Endodermal cell (in vitro differentiated cells): Measurements from ENCODE around the gene ZCCHC24. TPM values are rescaled to one million over a fixed set of nuclear protein-coding genes. Genes with fewer than 3 reads are reported as not detected.
A peak's percentile ranks its signal among the peaks of the same experiment; 100 is the strongest.

ENCODE experiments used
- DNase-seq: peaks from one replicate; pipeline ENCODE4 v3.0.0-alpha.2; 2017
- H3K27ac ChIP-seq: 2 replicates; pipeline ENCODE4 v1.5.1; 2013; ENCODE audit warnings: mild to moderate bottlenecking, low read depth, low read length, moderate library complexity
- H3K27me3 ChIP-seq: 2 replicates; pipeline ENCODE4 v1.6.1; 2013; ENCODE audit warnings: mild to moderate bottlenecking, low read length, moderate library complexity; ENCODE audit not compliant: insufficient read depth, control insufficient read depth, poor library complexity, severe bottlenecking
- H3K36me3 ChIP-seq: 2 replicates; pipeline ENCODE4 v1.7.0; 2013; ENCODE audit warnings: mild to moderate bottlenecking, low read length, moderate library complexity; ENCODE audit not compliant: control insufficient read depth, insufficient read depth
- H3K4me1 ChIP-seq: one replicate; pipeline ENCODE4 v1.7.0; 2013; ENCODE audit warnings: low read length; ENCODE audit not compliant: control insufficient read depth, insufficient read depth
- H3K4me3 ChIP-seq: 2 replicates; pipeline ENCODE4 v1.5.1; 2013; ENCODE audit warnings: mild to moderate bottlenecking, low read length, moderate library complexity
- H3K9ac ChIP-seq: 2 replicates; pipeline ENCODE4 v1.6.1; 2013; ENCODE audit warnings: mild to moderate bottlenecking, low read length, moderate library complexity; ENCODE audit not compliant: poor library complexity, severe bottlenecking; ENCODE audit errors: extremely low read depth
- H3K9me3 ChIP-seq: 2 replicates; pipeline ENCODE4 v1.6.1; 2013; ENCODE audit warnings: mild to moderate bottlenecking, low read length, moderate library complexity; ENCODE audit not compliant: control insufficient read depth
- H3K27ac Mint-ChIP-seq: 2 replicates; pipeline ENCODE4 v1.8.0; 2020; ENCODE audit warnings: mixed read lengths
- H3K27me3 Mint-ChIP-seq: 2 replicates; pipeline ENCODE4 v1.8.0; 2021; ENCODE audit warnings: mild to moderate bottlenecking, mixed read lengths; ENCODE audit not compliant: insufficient read depth
- H3K36me3 Mint-ChIP-seq: 2 replicates; pipeline ENCODE4 v1.8.0; 2020; ENCODE audit warnings: low read depth, mixed read lengths
- H3K4me1 Mint-ChIP-seq: 2 replicates; pipeline ENCODE4 v1.8.0; 2020; ENCODE audit warnings: mixed read lengths
- H3K4me3 Mint-ChIP-seq: 2 replicates; pipeline ENCODE4 v1.8.0; 2020; ENCODE audit warnings: mild to moderate bottlenecking, moderate library complexity, mixed read lengths
- H3K9me3 Mint-ChIP-seq: 2 replicates; pipeline ENCODE4 v1.8.0; 2020; ENCODE audit warnings: mild to moderate bottlenecking, mixed read lengths
- CTCF ChIP-seq: fragments of 200-600 bp; sonication (generic); conservative IDR thresholded peaks from 2 replicates; pipeline ENCODE4 v1.5.0; 2021; ENCODE audit warnings: antibody characterized with exemption, mild to moderate bottlenecking
- WGBS, 2 experiments: methylation state at CpG; one replicate each; pipeline versions ENCODE4 v1.1.5 to v1.1.7; 2013; ENCODE audit warnings: missing lambda C conversion rate in 2 of 2, mixed read lengths in 1 of 2; ENCODE audit not compliant: insufficient coverage in 1 of 2, insufficient read length in 1 of 2; 5-methylcytosine and 5-hydroxymethylcytosine counted together
- total RNA-seq, 2 donors: library from RNA; stranded (reverse); fragmentation: NEBNext Ultra II Directional in 1 of 2; extraction: Animal tissue kit (Norgen Biotek cat#: 25700) in 1 of 2; gene quantifications; 2 replicates in 1 of 2; 3 replicates in 1 of 2; pipeline ENCODE4 v1.2.1, GENCODE V29; 2021

The ZCCHC24 gene
- total RNA-seq, 2 donors from 2014 or later = 7.6 to 10.7 TPM

- Mint-ChIP-seq H3K4me3 (no peak overlapping the region), H3K36me3 (no peaks in the 10 kb centered on the region), H3K27ac (no peak overlapping the region), H3K4me1 (peaks cover 41% of the 10 kb centered on the region), H3K9me3 (no peaks in the 10 kb centered on the region), H3K27me3 (peaks cover 19% of the 10 kb centered on the region)
- no peak overlapping the region for H3K27ac ChIP-seq
- TF ChIP-seq CTCF = no peak
- H3K9me3 ChIP-seq = no peaks in the 10 kb centered on the region
- peaks cover 5% of the 10 kb centered on the region for H3K27me3 ChIP-seq
- peak overlapping the region; percentile 13 for H3K4me3 ChIP-seq
- no peak overlapping the region for H3K9ac ChIP-seq
- 89 to 90% methylated on average over 2 to 3 of the region's 3 CpGs for WGBS, 2 experiments
- no peaks in the 10 kb centered on the region for H3K36me3 ChIP-seq
- H3K4me1 ChIP-seq = peaks cover 24% of the 10 kb centered on the region
- DNase-seq = no peak
Observed at GRCh38 chr10:79453392-79453791, 8.0 kb upstream of the ZCCHC24 start.

DNA sequence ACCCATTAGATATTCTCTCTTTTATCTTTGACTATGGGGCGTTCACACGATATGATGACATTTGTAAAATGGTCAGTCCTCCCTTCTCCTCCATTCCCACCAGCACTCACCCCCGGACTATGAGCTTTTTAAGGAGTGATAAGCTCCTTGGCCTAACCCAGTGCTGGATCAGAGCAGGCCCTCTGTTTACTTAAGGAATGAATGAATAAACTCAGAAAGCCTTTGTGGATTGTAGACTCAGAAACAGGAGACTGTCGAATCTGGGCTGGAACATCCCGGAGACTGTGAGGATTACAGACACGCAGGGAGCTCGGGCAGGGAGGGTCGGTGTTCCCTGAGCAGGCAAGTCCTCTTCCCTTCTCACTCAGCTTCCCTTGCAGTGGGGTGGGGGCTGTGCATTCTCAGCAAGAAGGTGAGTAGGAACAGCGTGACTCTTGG lies 6.8 kb upstream of the ZCCHC24 start:
- peaks cover 1% of the 10 kb centered on the region for H3K27me3 ChIP-seq
- H3K27me3 Mint-ChIP-seq = peaks cover 22% of the 10 kb centered on the region
- H3K27ac Mint-ChIP-seq = peak overlapping the region; percentile 70

DNA sequence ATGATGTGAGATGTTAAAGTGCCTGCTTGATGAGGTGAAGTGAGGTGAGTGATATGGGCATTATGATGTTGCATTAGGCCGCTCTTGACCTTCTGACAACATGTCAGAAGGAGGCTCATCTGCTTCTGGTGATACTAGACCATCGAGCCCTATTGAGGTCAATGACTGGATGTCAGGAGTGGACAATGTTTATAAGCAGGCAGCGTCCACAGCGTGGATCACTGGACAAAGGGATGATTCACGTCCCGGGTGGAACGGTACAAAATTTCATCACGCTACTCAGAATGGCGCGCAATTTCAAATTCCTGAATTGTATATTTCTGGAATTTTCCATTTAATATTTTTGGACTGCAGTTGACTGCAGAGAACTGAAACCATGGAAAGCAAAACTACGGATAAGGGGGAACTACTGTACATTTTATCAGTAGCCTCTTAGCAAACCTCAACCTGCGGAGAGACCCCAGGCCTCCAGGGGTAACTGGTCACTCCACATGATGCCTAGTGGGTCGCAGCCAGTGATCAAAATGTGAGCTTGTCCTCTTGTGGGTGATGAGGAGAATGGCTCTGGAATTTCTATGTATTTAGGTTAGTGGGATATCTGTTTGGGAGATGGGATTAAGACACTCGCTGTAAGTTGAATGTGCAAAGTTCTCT lies 5.7 kb upstream of the ZCCHC24 start:
- Mint-ChIP-seq H3K9me3 (no peaks in the 10 kb centered on the region), H3K27ac (no peak overlapping the region), H3K36me3 (no peaks in the 10 kb centered on the region), H3K4me3 (no peak overlapping the region), H3K4me1 (peaks cover 49% of the 10 kb centered on the region), H3K27me3 (peaks cover 29% of the 10 kb centered on the region)
- Histone ChIP-seq H3K9ac (no peak overlapping the region), H3K36me3 (no peaks in the 10 kb centered on the region), H3K27ac (no peak overlapping the region), H3K4me1 (peaks cover 24% of the 10 kb centered on the region), H3K27me3 (peaks cover 7% of the 10 kb centered on the region), H3K4me3 (no peak overlapping the region), H3K9me3 (no peaks in the 10 kb centered on the region)
- DNase-seq = no peak
- no peak for TF ChIP-seq CTCF
- 94 to 96% methylated on average over 13 to 14 of the region's 14 CpGs for WGBS, 2 experiments

More for the DNA sequence above, 6.8 kb upstream of the ZCCHC24 start:
- no peaks in the 10 kb centered on the region for H3K9me3 Mint-ChIP-seq
- Histone ChIP-seq H3K9ac (no peak overlapping the region), H3K4me3 (no peak overlapping the region), H3K36me3 (no peaks in the 10 kb centered on the region), H3K27ac (no peak overlapping the region), H3K9me3 (no peaks in the 10 kb centered on the region), H3K4me1 (peaks cover 24% of the 10 kb centered on the region)
- no peak for TF ChIP-seq CTCF
- DNase-seq = peak; percentile 53
- H3K4me3 Mint-ChIP-seq = no peak overlapping the region
- no peaks in the 10 kb centered on the region for H3K36me3 Mint-ChIP-seq
- peaks cover 44% of the 10 kb centered on the region for H3K4me1 Mint-ChIP-seq
- 66 to 92% methylated on average over 5 to 9 of the region's 9 CpGs for WGBS, 2 experiments
